ENCODE data around the gene HECW1. TPM values are rescaled to one million over a fixed set of nuclear protein-coding genes. Genes with fewer than 3 reads are reported as not detected.
"Not testable (repeated sequence)": the region's sequence is repeated elsewhere in the genome, so short reads cannot be mapped to it uniquely, and the experiment has no call there.

The HECW1 gene
- total RNA-seq (not detected), polyA plus RNA-seq (0.16 TPM)
- long read RNA-seq, donor 1, result 0 reads
- long read RNA-seq, donor 2, result 0 reads
- long read RNA-seq, donor 3, result 0 reads
- long read RNA-seq, donor 4, result 0 reads

GRCh38 chr7:43112459-43112940 lies at the start of gene HECW1:
Gene HECW1 (plus strand): TSS chr7:43112647. CDS start chr7:43243906, 131,259 bp downstream.
- peak in 1 of 2 donors; percentile 28 for ATAC-seq
- Histone ChIP-seq H3K4me3 (ENCODE audit: low read length) (peak within 1 kb of the TSS; percentile 13), H3K4me1 (ENCODE audit: control insufficient read depth, insufficient read depth, low read length) (no peaks in the 10 kb centered on the region), H3K27ac (ENCODE audit: low read length) (no peak within 1 kb of the TSS), H3K27me3 (ENCODE audit: control insufficient read depth, insufficient read depth) (no peaks in the 10 kb centered on the region), H3K9me3 (ENCODE audit: control insufficient read depth, low read length) (no peaks in the 10 kb centered on the region)
- 1% methylated on average over 46 of the region's 46 CpGs for WGBS
- intact Hi-C loops (cut with DNase I), result no loop called here
- DNase-seq, result peak in 1 of 3 donors; percentile 32

- Histone ChIP-seq H3K9me3 (ENCODE audit: control insufficient read depth, low read length) (no peaks in the 10 kb centered on the region), H3K27ac (ENCODE audit: low read length) (no peak overlapping the region), H3K4me3 (ENCODE audit: low read length) (no peak overlapping the region), H3K4me1 (ENCODE audit: control insufficient read depth, insufficient read depth, low read length) (no peaks in the 10 kb centered on the region), H3K27me3 (ENCODE audit: control insufficient read depth, insufficient read depth) (no peaks in the 10 kb centered on the region)
- DNase-seq (no peak), ATAC-seq (no peak)
- intact Hi-C loops (cut with DNase I), result no loop called here
- 38% methylated on average over 7 of the region's 7 CpGs for WGBS
These were observed 40.8 kb upstream of the HECW1 start for GRCh38 chr7:43071604-43072003.

GRCh38 chr7:43072530-43072929 lies 39.9 kb upstream of the HECW1 start:
- intact Hi-C loops (cut with DNase I), result no loop called here
- Histone ChIP-seq H3K4me1 (ENCODE audit: control insufficient read depth, insufficient read depth, low read length) (no peaks in the 10 kb centered on the region), H3K27me3 (ENCODE audit: control insufficient read depth, insufficient read depth) (no peaks in the 10 kb centered on the region), H3K4me3 (ENCODE audit: low read length) (no peak overlapping the region), H3K9me3 (ENCODE audit: control insufficient read depth, low read length) (no peaks in the 10 kb centered on the region), H3K27ac (ENCODE audit: low read length) (no peak overlapping the region)
- ATAC-seq (no peak), DNase-seq (no peak)
- 23% methylated on average over 6 of the region's 6 CpGs for WGBS

- 98% methylated on average over 4 of the region's 4 CpGs for WGBS
- H3K4me3 ChIP-seq (ENCODE audit: low read length), result not testable (repeated sequence)
These were observed 38.6 kb upstream of the HECW1 start for GRCh38 chr7:43073811-43074210.

GRCh38 chr7:43076189-43076605 lies 36.2 kb upstream of the HECW1 start:
- intact Hi-C loops (cut with DNase I), result no loop called here
- Histone ChIP-seq H3K9me3 (ENCODE audit: control insufficient read depth, low read length) (no peaks in the 10 kb centered on the region), H3K4me1 (ENCODE audit: control insufficient read depth, insufficient read depth, low read length) (no peaks in the 10 kb centered on the region), H3K27ac (ENCODE audit: low read length) (no peak overlapping the region), H3K27me3 (ENCODE audit: control insufficient read depth, insufficient read depth) (no peaks in the 10 kb centered on the region), H3K4me3 (ENCODE audit: low read length) (no peak overlapping the region)
- DNase-seq (no peak), ATAC-seq (no peak)
- 81% methylated on average over 5 of the region's 5 CpGs for WGBS

More at GRCh38 chr7:43073811-43074210, 38.6 kb upstream of the HECW1 start:
- DNase-seq; ATAC-seq; H3K9me3 ChIP-seq (ENCODE audit: control insufficient read depth, low read length); H3K27ac ChIP-seq (ENCODE audit: low read length); intact Hi-C loops (cut with DNase I); H3K27me3 ChIP-seq (ENCODE audit: control insufficient read depth, insufficient read depth); H3K4me1 ChIP-seq (ENCODE audit: control insufficient read depth, insufficient read depth, low read length): not testable (repeated sequence)

- no peaks in the 10 kb centered on the region for H3K9me3 ChIP-seq (ENCODE audit: control insufficient read depth, low read length)
- intact Hi-C loops (cut with DNase I), result no loop called here
- no peak for ATAC-seq
- H3K27ac ChIP-seq (ENCODE audit: low read length), result no peak overlapping the region
- no peaks in the 10 kb centered on the region for H3K4me1 ChIP-seq (ENCODE audit: control insufficient read depth, insufficient read depth, low read length)
- DNase-seq, result no peak
- no peaks in the 10 kb centered on the region for H3K27me3 ChIP-seq (ENCODE audit: control insufficient read depth, insufficient read depth)
- 92% methylated on average over 14 of the region's 14 CpGs for WGBS
- no peak overlapping the region for H3K4me3 ChIP-seq (ENCODE audit: low read length)
These were observed 35.8 kb upstream of the HECW1 start for GRCh38 chr7:43076606-43077005.

- DNase-seq (no peak), ATAC-seq (no peak)
- 77% methylated on average over 9 of the region's 9 CpGs for WGBS
These were observed 35.2 kb upstream of the HECW1 start for GRCh38 chr7:43077285-43077684.

GRCh38 chr7:43077732-43078391 lies 34.6 kb upstream of the HECW1 start:
- WGBS, result 45% methylated on average over 7 of the region's 7 CpGs
- Histone ChIP-seq H3K9me3 (ENCODE audit: control insufficient read depth, low read length) (no peaks in the 10 kb centered on the region), H3K4me1 (ENCODE audit: control insufficient read depth, insufficient read depth, low read length) (no peaks in the 10 kb centered on the region), H3K27ac (ENCODE audit: low read length) (no peak overlapping the region), H3K27me3 (ENCODE audit: control insufficient read depth, insufficient read depth) (no peaks in the 10 kb centered on the region), H3K4me3 (ENCODE audit: low read length) (no peak overlapping the region)
- ATAC-seq, result no peak
- peak in 1 of 3 donors; percentile 32 for DNase-seq
- intact Hi-C loops (cut with DNase I), result no loop called here

More at GRCh38 chr7:43077285-43077684, 35.2 kb upstream of the HECW1 start:
- H3K4me3 ChIP-seq (ENCODE audit: low read length), result no peak overlapping the region
- H3K4me1 ChIP-seq (ENCODE audit: control insufficient read depth, insufficient read depth, low read length), result no peaks in the 10 kb centered on the region
- no peaks in the 10 kb centered on the region for H3K27me3 ChIP-seq (ENCODE audit: control insufficient read depth, insufficient read depth)
- H3K9me3 ChIP-seq (ENCODE audit: control insufficient read depth, low read length), result no peaks in the 10 kb centered on the region
- H3K27ac ChIP-seq (ENCODE audit: low read length), result no peak overlapping the region
- intact Hi-C loops (cut with DNase I), result no loop called here

DNA sequence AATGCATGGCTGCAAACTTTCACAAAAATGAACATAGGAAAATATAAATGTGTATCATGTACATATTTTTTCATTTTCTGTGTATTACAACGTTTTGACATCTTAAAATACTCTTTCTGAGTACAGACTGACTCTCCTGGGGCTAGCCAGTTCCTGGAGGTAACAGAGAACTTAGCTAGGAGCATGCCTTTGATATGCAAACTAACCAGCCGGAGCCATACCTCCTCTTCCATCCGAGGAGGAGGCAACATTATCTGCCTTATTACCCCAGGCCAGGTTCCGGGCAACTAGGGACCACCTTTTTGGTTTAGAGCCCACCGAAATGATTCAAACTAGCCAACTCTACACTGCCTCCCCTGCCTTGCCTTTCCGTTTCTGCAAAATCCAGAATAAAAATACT lies 33.7 kb upstream of the HECW1 start:
- no peak overlapping the region for H3K4me3 ChIP-seq (ENCODE audit: low read length)
- 67% methylated on average over 6 of the region's 6 CpGs for WGBS
- no peaks in the 10 kb centered on the region for H3K9me3 ChIP-seq (ENCODE audit: control insufficient read depth, low read length)
- ATAC-seq, result no peak
- no peak overlapping the region for H3K27ac ChIP-seq (ENCODE audit: low read length)
- no peak for DNase-seq
- intact Hi-C loops (cut with DNase I), result no loop called here
- H3K27me3 ChIP-seq (ENCODE audit: control insufficient read depth, insufficient read depth), result no peaks in the 10 kb centered on the region
- H3K4me1 ChIP-seq (ENCODE audit: control insufficient read depth, insufficient read depth, low read length), result no peaks in the 10 kb centered on the region

DNA sequence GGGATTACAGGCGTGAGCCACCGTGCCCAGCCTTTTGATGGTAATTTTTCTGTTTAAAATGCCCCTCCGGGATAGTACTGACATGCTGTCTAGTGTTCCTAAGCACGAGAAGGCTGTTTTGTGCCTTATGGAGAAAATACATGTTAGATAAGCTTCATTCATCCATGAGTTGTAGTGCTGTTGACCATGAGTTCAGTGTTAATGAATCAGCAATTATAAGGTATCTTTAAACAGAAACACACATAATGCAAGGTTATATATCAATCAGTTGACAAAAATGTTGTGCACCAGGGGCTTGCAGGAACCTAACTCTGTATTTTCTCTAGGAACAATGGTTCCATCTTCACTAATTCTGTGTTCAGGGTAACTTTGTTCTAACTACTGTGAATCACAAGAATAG lies 30.8 kb upstream of the HECW1 start:
- intact Hi-C loops (cut with DNase I), result no loop called here
- no peak for ATAC-seq
- Histone ChIP-seq H3K4me1 (ENCODE audit: control insufficient read depth, insufficient read depth, low read length) (no peaks in the 10 kb centered on the region), H3K27me3 (ENCODE audit: control insufficient read depth, insufficient read depth) (no peaks in the 10 kb centered on the region), H3K9me3 (ENCODE audit: control insufficient read depth, low read length) (no peaks in the 10 kb centered on the region), H3K27ac (ENCODE audit: low read length) (no peak overlapping the region), H3K4me3 (ENCODE audit: low read length) (no peak overlapping the region)
- DNase-seq, result no peak
- 78% methylated on average over 4 of the region's 4 CpGs for WGBS

- no peak for DNase-seq
- Histone ChIP-seq H3K27ac (ENCODE audit: low read length) (no peak overlapping the region), H3K4me3 (ENCODE audit: low read length) (no peak overlapping the region), H3K9me3 (ENCODE audit: control insufficient read depth, low read length) (peaks cover under 1% of the 10 kb centered on the region), H3K27me3 (ENCODE audit: control insufficient read depth, insufficient read depth) (no peaks in the 10 kb centered on the region), H3K4me1 (ENCODE audit: control insufficient read depth, insufficient read depth, low read length) (no peaks in the 10 kb centered on the region)
- no peak for ATAC-seq
- intact Hi-C loops (cut with DNase I), result no loop called here
- WGBS, result 73% methylated on average over 2 of the region's 2 CpGs
These were observed 29.3 kb upstream of the HECW1 start for GRCh38 chr7:43083106-43083505.

Measured in right cardiac atrium (tissue), 5 donors.